Measurements from ENCODE around the gene DENND6B.

- TF ChIP-seq MAFK (conservative IDR thresholded peaks at IDR 0.05 in 1 of 2, IDR thresholded peaks at IDR 0.05 in 1 of 2; ENCODE audit: low read length in 2 of 2) (no peak), CTCF (CRISPR knock-in tag; IDR thresholded peaks at IDR 0.05) (no peak), FLYWCH1 (CRISPR knock-in tag; IDR thresholded peaks at IDR 0.05) (no peak), JUND (CRISPR knock-in tag; IDR thresholded peaks at IDR 0.05) (no peak), ATF2 (CRISPR knock-in tag; IDR thresholded peaks at IDR 0.05) (no peak), POLR2AphosphoS5 (IDR thresholded peaks at IDR 0.05; ENCODE audit: low read depth, low read length) (no peak), PCBP1 (IDR thresholded peaks at IDR 0.05; ENCODE audit: borderline replicate concordance, low read depth, low read length) (no peak), ZNF580 (CRISPR knock-in tag; IDR thresholded peaks at IDR 0.05; ENCODE audit: borderline replicate concordance, low read depth) (no peak), HOXA3 (CRISPR knock-in tag; IDR thresholded peaks at IDR 0.05) (no peak), PRPF4 (IDR thresholded peaks at IDR 0.05; ENCODE audit: low read depth, low read length, poor library complexity, severe bottlenecking) (no peak), ZNF546 (CRISPR knock-in tag; conservative IDR thresholded peaks at IDR 0.05) (no peak)
Measured at GRCh38 chr22:50308986-50309600, 17.7 kb downstream of the DENND6B start.

All from HepG2 (cell line).